Astrocyte (in vitro differentiated cells and primary cell): Measurements from ENCODE around the gene DHRS3. TPM values are rescaled to one million over a fixed set of nuclear protein-coding genes. Genes with fewer than 3 reads are reported as not detected.
A peak's percentile ranks its signal among the peaks of the same experiment; 100 is the strongest.
"Not testable (repeated sequence)": the region's sequence is repeated elsewhere in the genome, so short reads cannot be mapped to it uniquely, and the experiment has no call there.

Experiments
- DNase-seq: peaks from one replicate; pipeline ENCODE4 v3.0.0-alpha.2; 2010; ENCODE audit warnings: low read depth
- FAIRE-seq: peaks from 2 replicates; lab custom pipeline; 2011; peaks lifted over from hg19 to GRCh38; lab: Jason Lieb, UNC
- H2AFZ ChIP-seq: 2 replicates; pipeline ENCODE4 v1.6.0; 2012; ENCODE audit warnings: low read depth, low read length, inconsistent platforms
- H3K27ac ChIP-seq: 2 replicates; pipeline ENCODE4 v1.5.1; 2011; ENCODE audit warnings: low read depth, low read length, inconsistent platforms
- H3K27me3 ChIP-seq: 2 replicates; pipeline ENCODE4 v1.6.0; 2011; ENCODE audit warnings: low read length, inconsistent platforms; ENCODE audit not compliant: insufficient read depth
- H3K36me3 ChIP-seq: 2 replicates; pipeline ENCODE4 v1.5.1; 2011; ENCODE audit warnings: low read length, inconsistent platforms; ENCODE audit not compliant: insufficient read depth
- H3K4me1 ChIP-seq: 2 replicates; pipeline ENCODE4 v1.5.1; 2011; ENCODE audit warnings: low read length, inconsistent platforms; ENCODE audit not compliant: insufficient read depth
- H3K4me2 ChIP-seq: 2 replicates; pipeline ENCODE4 v1.6.0; 2012; ENCODE audit warnings: low read length, inconsistent platforms
- H3K4me3 ChIP-seq: 2 replicates; pipeline ENCODE4 v1.5.1; 2011; ENCODE audit warnings: low read depth, mild to moderate bottlenecking, low read length, inconsistent platforms; ENCODE audit not compliant: insufficient read depth
- H3K79me2 ChIP-seq: 2 replicates; pipeline ENCODE4 v1.6.0; 2012; ENCODE audit warnings: mild to moderate bottlenecking, low read length, inconsistent platforms; ENCODE audit not compliant: insufficient read depth
- H3K9ac ChIP-seq: 2 replicates; pipeline ENCODE4 v1.6.0; 2012; ENCODE audit warnings: mild to moderate bottlenecking, low read length, inconsistent platforms
- H3K9me3 ChIP-seq: 2 replicates; pipeline ENCODE4 v1.5.1; 2012; ENCODE audit warnings: low read depth, mild to moderate bottlenecking, low read length, inconsistent platforms; ENCODE audit not compliant: insufficient read depth
- H4K20me1 ChIP-seq: 2 replicates; pipeline ENCODE4 v1.6.0; 2012; ENCODE audit warnings: low read length, inconsistent platforms; ENCODE audit not compliant: insufficient read depth
- H3K27ac Mint-ChIP-seq: one replicate; pipeline ENCODE4 v1.8.0; 2021; ENCODE audit warnings: mild to moderate bottlenecking, mixed read lengths; ENCODE audit not compliant: unreplicated experiment
- H3K27me3 Mint-ChIP-seq: one replicate; pipeline ENCODE4 v1.8.0; 2021; ENCODE audit warnings: low read depth, mixed read lengths; ENCODE audit not compliant: unreplicated experiment
- H3K36me3 Mint-ChIP-seq: one replicate; pipeline ENCODE4 v1.8.0; 2021; ENCODE audit warnings: low read depth, mixed read lengths; ENCODE audit not compliant: unreplicated experiment
- H3K4me1 Mint-ChIP-seq: one replicate; pipeline ENCODE4 v1.8.0; 2021; ENCODE audit warnings: low read depth, mixed read lengths; ENCODE audit not compliant: unreplicated experiment
- H3K4me3 Mint-ChIP-seq: one replicate; pipeline ENCODE4 v1.8.0; 2021; ENCODE audit warnings: mild to moderate bottlenecking, moderate library complexity, mixed read lengths; ENCODE audit not compliant: unreplicated experiment
- H3K9me3 Mint-ChIP-seq: one replicate; pipeline ENCODE4 v1.8.0; 2021; ENCODE audit warnings: mild to moderate bottlenecking, mixed read lengths; ENCODE audit not compliant: unreplicated experiment
- EZH2 ChIP-seq: IDR thresholded peaks from 2 replicates; pipeline ENCODE4 v1.6.1; 2012; ENCODE audit warnings: mild to moderate bottlenecking, low read length, inconsistent platforms; ENCODE audit not compliant: insufficient read depth
- total RNA-seq: library from RNA; stranded (reverse); gene quantifications from 2 replicates; pipeline ENCODE4 v1.2.1, GENCODE V29; 2021
- TF ChIP-seq, protein P1 (sequence below): IDR thresholded peaks from 2 replicates; pipeline ENCODE4 v1.5.1; 2011; ENCODE audit warnings: low read depth, mild to moderate bottlenecking, inconsistent platforms, low read length, moderate library complexity; ENCODE audit not compliant: insufficient read depth

The DHRS3 gene
- total RNA-seq, 1 donor from 2014 or later: 3.4 TPM

- Histone ChIP-seq H3K9ac (no peak overlapping the region), H3K9me3 (no peaks in the 10 kb centered on the region), H3K27ac (no peak overlapping the region), H3K79me2 (no peaks in the 10 kb centered on the region), H2AFZ (no peak overlapping the region), H3K4me3 (no peak overlapping the region), H3K36me3 (no peaks in the 10 kb centered on the region), H3K27me3 (no peaks in the 10 kb centered on the region), H4K20me1 (no peaks in the 10 kb centered on the region), H3K4me2 (no peak overlapping the region), H3K4me1 (no peaks in the 10 kb centered on the region)
- peaks cover 21% of the 10 kb centered on the region for H3K27me3 Mint-ChIP-seq
- DNase-seq (peak; percentile 90), FAIRE-seq (no peak)
- H3K4me1 Mint-ChIP-seq: no peaks in the 10 kb centered on the region
- no peak overlapping the region for H3K27ac Mint-ChIP-seq
- TF ChIP-seq EZH2: no peak
- TF ChIP-seq, protein P1, sequence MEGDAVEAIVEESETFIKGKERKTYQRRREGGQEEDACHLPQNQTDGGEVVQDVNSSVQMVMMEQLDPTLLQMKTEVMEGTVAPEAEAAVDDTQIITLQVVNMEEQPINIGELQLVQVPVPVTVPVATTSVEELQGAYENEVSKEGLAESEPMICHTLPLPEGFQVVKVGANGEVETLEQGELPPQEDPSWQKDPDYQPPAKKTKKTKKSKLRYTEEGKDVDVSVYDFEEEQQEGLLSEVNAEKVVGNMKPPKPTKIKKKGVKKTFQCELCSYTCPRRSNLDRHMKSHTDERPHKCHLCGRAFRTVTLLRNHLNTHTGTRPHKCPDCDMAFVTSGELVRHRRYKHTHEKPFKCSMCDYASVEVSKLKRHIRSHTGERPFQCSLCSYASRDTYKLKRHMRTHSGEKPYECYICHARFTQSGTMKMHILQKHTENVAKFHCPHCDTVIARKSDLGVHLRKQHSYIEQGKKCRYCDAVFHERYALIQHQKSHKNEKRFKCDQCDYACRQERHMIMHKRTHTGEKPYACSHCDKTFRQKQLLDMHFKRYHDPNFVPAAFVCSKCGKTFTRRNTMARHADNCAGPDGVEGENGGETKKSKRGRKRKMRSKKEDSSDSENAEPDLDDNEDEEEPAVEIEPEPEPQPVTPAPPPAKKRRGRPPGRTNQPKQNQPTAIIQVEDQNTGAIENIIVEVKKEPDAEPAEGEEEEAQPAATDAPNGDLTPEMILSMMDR: no peak
- peaks cover 2% of the 10 kb centered on the region for H3K9me3 Mint-ChIP-seq
- no peaks in the 10 kb centered on the region for H3K36me3 Mint-ChIP-seq
- H3K4me3 Mint-ChIP-seq: no peak overlapping the region
These were observed 32.0 kb upstream of the DHRS3 start for GRCh38 chr1:12649971-12650421.

- Mint-ChIP-seq H3K27me3 (peaks cover 28% of the 10 kb centered on the region), H3K36me3 (no peaks in the 10 kb centered on the region), H3K4me1 (no peaks in the 10 kb centered on the region), H3K27ac (no peak overlapping the region), H3K4me3 (no peak overlapping the region), H3K9me3 (peaks cover 3% of the 10 kb centered on the region)
- H3K27me3 ChIP-seq: peaks cover 2% of the 10 kb centered on the region
- no peaks in the 10 kb centered on the region for H3K36me3 ChIP-seq
- H3K4me1 ChIP-seq: no peaks in the 10 kb centered on the region
- no peak overlapping the region for H3K9ac ChIP-seq
- H4K20me1 ChIP-seq: no peaks in the 10 kb centered on the region
- H3K27ac ChIP-seq: no peak overlapping the region
- no peak overlapping the region for H3K4me2 ChIP-seq
- DNase-seq (no peak), FAIRE-seq (no peak)
- no peaks in the 10 kb centered on the region for H3K79me2 ChIP-seq
- H2AFZ ChIP-seq: no peak overlapping the region
- no peak overlapping the region for H3K4me3 ChIP-seq
- no peak for TF ChIP-seq EZH2
- TF ChIP-seq, protein P1: no peak
- no peaks in the 10 kb centered on the region for H3K9me3 ChIP-seq
These were observed 30.7 kb upstream of the DHRS3 start for GRCh38 chr1:12648741-12649140.

GRCh38 chr1:12645401-12645800 lies 27.4 kb upstream of the DHRS3 start:
- not testable (repeated sequence) for H3K4me3 Mint-ChIP-seq, H3K36me3 Mint-ChIP-seq, H3K4me2 ChIP-seq, H3K4me1 ChIP-seq, H3K27ac Mint-ChIP-seq, H3K36me3 ChIP-seq, H3K4me1 Mint-ChIP-seq, H3K9me3 ChIP-seq, H4K20me1 ChIP-seq, FAIRE-seq, H3K9ac ChIP-seq, DNase-seq, H2AFZ ChIP-seq, H3K27ac ChIP-seq, H3K4me3 ChIP-seq, H3K79me2 ChIP-seq, H3K27me3 ChIP-seq
- peaks cover 25% of the 10 kb centered on the region for H3K27me3 Mint-ChIP-seq
- H3K9me3 Mint-ChIP-seq: peaks cover 20% of the 10 kb centered on the region
